HG03025 (cell line): ENCODE measurements around the gene BCKDK.
"Not testable (repeated sequence)": the region's sequence is repeated elsewhere in the genome, so short reads cannot be mapped to it uniquely, and the experiment has no call there.

Experiments used
- ATAC-seq: cut with Tn5 transposase; IDR thresholded peaks from one replicate; pipeline ENCODE4 v1.9.1; 2021; ENCODE audit warnings: mild to moderate bottlenecking, moderate library complexity; ENCODE audit not compliant: unreplicated experiment, low FRiP score

BCKDK gene

DNA sequence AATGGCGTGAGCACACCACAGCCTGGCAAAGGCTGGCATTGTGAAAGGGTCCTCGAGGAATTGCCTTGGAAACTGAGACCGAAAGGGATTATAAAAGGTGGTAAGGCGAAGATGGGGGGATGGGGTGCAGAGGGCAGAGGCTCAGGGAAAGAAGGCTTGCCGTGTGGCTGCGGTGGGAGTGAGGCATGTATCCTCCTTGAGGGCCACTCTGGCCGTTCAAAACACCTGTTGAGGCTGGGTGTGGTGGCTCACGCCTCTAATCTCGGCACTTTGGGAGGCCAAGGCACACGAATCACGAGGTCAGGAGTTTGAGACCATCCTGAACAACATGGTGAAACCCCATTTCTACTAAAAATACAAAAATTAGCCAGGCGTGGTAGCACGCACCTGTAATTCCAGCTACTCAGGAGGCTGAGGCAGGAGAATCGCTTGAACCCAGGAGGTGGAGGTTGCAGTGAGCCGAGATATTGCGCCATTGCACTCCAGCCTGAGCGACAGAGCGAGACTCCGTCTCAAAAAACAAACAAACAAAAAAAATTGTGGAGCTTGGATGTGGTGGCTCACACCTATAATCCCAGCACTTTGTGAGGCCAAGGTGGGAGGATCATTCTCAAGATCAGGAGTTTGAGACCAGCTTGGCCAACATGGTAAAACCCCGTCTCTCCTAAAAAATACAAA, 28.8 kb downstream of the BCKDK start:
- not testable (repeated sequence) for ATAC-seq

DNA sequence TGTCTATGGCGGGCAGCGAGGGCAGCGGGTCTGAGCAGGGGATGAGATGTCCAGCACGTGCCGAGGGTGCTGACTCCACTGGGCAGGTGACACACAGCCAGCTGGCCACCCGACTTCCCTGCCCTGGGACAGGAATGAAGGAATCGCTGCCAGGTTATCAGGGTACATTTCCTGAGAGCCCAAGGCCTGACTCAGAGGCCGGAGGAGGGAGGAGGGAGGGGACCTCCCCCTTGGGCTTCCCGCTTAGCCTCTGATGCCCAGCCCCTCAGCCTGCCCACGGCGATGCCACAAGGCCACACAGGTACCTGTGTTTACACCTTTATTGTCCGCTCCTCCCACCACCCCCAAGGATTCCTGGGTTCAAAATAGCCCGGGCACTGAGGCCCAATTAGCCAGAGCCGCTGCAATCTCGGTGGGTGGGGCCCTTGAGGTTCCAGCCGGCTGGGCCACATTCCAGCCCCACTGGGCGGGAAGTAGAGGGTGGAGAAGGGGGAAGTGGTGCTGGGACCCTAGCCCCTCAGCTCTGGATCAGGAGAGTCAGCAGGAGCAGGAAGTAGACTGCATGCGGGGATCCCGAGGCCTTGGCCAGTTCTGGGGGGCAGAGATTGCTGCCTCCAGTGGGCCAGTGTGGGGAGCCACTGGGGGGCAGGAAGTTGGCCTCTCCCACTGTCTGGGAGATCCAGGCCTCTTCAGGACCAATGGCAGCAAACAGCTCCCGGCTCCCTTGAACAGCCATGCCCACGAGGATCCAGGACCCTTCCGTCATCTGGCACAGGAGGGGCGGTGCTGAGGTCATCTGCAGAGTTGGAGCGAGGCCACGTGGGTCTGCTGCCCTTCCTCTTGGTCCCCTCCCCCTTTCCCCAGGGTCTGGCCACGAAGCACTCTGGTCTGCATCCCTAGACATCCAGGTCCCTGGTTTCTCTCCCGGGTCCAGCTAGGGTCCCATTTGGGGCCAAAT, 30.7 kb downstream of the BCKDK start:
- ATAC-seq, result no peak

DNA sequence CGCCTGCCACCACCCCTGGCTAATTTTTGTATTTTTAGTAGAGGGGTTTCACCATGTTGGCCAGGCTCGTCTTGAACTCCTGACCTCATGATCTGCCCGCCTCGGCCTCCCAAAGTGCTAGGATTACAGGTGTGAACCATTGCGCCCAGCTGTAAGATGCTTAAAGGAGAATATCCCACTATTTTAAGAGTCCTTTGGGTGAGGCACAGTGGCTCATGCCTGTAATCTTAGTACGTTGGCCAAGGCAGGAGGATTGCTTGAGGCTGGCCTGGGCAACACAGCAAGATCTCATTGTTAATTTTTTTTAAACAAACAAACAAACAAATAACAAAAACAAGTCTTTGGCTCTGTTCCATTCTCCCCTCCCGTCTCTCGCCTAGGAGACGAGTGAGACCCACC, 32.9 kb downstream of the BCKDK start:
- not testable (repeated sequence) for ATAC-seq

DNA sequence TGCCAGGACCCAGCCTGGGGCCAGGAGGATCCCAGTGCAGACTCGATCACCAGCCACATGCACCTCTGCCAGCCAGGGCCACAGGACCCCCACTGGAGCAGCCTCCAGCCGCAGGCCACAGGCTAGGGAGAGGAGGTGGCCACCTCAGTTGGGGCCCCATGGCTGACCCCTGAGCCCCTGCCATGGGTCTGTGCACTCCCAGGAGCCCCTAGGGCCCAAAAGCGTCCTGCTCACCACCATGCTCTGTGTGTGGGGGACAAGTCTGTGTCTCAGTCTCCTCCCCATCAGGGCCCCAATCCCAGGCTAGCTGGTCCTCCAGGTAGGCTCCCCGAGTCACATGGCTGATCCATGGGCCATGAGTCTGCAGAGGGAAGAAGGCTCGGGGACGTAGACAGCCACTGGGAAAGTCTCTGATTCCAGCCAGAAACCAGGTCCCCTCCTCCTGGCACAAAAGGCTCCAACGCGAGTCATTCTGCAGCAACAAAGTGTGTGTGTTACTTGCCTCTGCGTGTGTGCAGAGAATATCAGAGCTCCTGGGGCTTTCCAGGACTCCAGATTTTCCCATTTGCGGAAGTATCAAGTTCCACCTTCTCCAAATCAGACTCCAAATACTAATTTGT, 33.4 kb downstream of the BCKDK start:
- peak; percentile 4 for ATAC-seq

DNA sequence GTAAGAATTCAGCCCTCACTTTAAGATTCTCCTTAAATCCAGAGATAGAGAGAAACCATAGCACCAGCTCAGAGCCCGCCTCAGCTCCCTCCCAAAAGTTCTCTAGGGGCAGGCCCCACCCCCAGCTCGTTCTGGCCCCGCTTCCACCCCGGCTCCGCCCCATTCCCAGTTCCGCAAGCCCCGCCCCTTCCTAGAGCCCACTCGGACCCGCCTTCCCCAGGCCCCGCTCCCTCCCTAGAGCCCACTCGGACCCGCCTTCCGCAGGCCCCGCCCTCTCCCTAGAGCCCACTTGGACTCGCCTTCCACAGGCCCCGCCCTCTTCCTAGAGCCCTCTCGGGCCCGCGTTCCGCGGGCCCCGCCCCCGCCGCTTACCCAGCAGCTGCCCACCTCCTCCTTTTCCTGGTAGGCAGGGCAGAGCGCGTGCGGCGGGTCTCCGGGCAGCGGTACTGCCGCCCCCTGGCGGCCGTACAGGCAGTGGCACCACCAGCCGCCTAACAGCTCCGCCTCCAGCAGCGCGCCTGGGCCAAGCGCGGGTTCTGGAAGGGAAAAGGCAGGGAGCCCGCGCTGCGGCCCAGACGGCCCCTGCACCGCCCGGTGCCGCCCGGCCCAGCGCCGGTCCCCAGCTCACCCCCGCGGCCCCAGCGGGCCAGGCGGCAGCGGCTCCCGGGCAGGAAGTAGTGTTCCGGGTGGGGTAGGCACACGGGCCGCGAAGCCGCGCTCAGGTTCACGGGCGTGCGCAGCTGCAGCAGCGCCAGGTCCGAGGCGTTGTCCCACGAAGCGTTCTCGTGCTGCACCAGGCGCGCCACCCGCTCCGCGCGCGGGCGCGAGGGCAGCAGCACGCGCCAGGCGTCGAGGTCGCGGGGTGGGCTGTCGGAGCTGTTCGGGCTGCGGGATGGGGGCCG, 34.2 kb downstream of the BCKDK start:
- ATAC-seq, result peak; percentile 78

DNA sequence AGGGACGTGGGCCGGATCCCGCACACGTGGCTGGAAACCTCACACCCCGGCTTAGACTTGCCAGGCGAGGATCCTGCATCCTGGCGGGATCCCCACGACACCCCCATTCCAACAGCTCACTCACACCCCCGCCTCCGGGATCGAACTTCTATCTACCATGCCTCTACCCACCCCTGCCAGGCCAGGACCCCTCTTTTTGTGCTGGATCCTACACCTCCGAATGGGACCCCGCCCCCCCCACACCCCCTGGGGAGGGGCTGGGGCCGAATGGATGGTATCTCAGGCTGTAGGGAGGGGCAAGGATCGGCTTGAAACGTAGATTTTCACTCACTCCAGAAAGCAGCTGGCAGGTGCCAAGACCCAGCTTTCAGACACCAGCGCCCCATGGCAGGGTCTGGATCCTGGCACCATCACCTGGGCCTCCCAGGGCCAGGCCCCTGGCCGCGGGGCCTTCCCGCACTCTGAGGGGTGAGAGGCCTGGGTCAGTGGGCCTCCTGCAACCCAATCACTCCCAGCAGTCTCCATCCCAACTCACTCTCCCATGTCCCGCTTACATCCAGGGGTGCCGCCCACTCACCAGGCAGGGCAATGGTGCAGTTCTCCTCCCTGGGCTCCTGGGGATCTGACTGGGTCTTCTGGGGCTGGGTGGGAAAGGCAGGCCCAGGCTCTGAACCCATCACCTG, 35.0 kb downstream of the BCKDK start:
- ATAC-seq, result no peak

DNA sequence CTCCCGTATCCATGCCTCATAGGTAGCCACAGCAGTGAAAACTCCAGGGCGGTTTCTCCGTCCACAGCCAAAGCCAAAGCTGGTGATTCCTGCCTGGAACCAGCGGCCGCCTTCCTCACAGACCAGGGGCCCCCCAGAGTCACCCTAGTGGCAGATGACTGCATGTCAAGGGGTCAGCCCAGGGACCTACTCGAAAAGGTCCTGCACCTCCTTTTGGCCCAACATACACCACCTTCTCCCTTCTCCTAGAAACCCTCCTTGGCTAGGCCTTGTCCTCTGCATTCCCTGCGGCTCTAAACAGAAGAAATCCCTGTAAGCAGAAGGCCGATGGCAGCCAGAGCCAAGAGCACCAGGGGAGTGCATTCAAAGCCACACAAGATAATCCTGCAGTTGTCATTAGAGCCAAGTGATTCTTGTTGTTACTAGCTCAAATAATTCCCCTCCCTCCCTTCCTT, 35.5 kb downstream of the BCKDK start:
- ATAC-seq, result no peak

DNA sequence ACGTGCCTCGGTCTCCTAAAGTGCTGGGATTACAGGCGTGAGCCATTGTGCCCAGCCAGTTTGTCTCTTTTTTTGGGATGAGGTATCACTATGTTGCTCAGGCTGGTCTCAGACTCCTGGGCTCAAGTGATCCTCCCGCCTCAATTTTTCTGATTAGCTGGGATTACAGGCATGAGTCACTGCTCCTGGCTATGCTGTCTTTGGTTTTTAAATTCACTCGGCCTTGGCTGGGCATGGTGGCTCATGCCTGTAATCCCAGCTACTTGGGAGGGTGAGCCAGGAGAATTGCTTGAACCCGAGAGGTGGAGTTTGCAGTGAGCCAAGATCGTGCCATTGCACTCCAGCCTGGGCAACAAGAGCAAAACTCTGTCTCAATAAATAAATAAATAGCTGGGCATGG, 36.2 kb downstream of the BCKDK start:
- ATAC-seq, result not testable (repeated sequence)

DNA sequence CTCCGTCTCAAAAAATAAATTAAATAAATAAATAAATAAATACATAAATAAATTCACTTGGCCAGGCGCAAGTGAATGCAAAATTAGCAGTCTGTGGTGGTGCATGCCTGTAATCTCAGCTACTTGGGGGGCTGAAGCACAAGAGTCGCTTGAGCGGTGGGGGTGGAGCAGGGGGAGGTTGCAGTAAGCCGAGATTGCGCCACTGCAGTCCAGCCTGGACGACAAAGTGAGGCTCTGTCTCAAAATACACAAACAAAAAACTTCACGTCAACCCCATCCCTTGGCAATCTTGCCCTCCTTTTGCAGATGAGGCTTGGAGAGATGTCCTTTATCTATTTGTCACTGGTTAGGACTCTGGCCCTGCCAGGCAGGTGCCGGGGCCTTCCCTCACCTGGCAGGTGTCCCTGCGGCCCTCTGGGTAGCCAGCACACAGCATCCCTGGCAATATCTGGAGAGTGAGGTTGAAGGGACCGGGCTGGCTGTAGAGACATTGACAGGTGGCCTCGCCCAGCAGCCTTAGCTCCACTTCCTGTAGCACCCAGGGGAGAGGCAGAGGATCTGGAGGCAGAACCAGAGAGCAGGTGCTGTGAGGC, 37.3 kb downstream of the BCKDK start:
- no peak for ATAC-seq

DNA sequence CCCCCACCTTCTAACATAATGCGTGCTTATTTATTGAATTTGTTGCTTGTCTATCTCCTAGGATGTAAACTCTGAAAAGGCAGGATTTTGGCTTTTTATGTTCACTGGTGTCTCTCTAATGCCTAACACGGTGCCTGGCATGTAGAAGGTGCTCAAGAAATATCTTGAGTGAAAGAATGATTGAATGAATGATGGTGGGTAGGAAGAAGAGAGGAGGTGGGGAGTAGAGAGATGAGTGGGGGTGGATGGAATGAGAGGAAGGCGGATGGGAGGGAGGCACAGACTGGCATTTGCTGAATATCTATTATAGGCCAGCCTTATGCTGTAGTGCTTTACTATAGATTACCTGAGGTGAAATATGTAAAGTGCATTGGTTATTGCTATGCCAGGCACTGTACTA, 39.4 kb downstream of the BCKDK start:
- ATAC-seq, result no peak

DNA sequence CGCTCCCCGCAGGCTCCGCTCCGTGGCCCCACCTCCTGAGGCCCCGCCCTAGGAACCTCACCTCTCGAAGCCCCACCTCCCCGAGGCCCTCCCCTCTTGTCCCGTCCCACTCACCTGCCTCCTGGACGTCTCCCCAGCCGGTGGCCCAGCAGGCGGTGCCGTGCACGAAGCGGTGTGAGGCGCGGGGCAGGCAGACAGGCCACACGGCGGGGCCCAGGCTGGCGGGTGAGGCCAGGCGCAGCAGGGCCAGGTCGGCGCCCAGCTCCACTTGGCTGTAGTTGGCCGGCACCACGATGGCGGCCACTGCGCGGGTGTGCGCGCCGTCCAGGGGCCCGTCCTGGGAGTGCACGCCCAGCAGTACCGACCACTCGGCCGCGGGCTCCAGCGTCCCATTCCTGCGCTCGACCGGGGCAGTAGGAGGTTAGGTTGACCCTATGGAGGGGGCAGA, 40.1 kb downstream of the BCKDK start:
- no peak for ATAC-seq

DNA sequence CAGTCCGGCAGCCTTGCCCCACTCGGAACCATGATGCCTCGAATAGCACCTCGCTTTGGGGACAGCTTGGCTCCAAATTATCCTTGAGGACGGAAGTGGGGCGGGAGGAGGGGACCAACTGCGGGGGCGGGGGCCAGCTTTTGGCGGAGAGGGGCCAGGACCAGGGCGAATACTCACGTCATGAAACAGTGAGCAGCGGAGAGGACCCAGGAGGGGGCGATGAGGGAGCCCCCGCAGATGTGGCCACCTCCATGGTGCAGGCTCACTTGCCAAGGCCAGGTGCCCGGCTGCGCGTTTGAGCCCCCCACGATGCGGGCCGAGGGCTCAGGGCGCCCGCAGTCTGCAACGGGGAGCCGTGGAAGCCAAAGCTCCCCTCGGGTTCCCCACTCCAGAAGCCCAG, 40.7 kb downstream of the BCKDK start:
- ATAC-seq, result no peak

DNA sequence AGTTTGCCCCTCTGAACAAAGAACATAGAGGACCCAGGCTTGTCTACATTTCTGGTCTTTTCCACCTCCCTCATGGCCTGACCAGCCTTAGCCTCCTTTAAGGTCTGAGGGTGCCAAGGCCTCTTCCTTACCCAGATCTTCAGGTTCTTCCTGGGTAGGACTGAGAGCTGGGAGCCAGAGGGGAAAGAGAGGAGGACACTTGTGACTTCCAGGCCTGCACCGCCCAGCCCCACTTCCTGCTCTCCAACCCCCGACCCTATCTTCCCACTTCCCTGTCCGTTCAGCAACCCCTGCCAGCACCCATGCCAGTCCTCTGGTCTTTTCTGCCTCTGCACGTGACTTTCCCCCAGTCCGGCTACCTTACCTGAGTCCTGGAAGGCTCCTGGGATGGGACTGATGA, 41.1 kb downstream of the BCKDK start:
- no peak for ATAC-seq

DNA sequence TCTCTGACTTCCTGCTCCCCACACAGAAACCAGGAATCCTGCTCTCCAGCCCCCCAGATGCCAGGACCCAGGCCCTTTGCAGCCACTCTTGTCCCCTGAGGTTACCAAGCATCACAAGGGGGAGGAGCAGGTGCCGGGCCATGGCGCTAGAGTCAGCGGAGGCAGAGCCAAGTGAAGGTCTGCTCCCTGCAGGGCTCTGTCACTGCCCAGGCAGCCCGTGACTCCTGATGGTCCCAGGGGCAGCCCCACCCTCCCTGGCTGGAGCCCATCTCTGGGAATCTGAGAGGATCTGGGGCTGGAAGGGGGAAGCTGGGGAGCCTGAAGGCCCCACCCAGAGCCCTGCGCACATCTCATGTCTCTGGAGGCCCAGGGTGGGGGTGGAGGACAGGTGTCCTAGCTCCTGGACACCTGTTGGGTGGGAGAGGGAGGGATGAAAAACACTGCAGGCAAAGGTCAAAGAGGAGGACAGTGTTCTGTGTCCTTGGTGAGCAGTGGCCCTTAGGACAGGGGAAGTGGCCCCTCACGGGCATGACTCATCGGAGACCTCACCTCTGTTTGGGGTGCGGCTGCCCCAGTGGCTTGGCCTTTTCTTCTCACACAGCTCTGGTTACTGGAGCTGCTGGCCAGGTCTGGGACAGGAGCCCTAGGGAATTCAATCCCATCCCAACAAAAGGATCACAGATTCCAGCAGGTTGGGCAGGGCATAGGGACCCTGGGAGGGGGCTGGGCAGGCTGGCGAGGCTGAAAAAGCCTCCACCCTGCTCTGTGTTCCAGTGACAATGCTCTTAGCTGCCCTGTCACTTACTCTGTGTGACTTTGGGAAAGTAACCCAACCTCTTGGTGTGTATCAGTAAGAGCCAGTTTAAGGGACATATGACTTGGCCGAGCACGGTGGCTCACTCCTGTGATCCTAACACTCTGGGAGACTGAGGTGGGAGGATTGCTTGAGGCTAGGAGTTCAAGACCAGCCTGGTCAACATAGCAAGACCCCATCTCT, 42.0 kb downstream of the BCKDK start, which contains the start of gene PRSS36:
Gene PRSS36 (minus strand): TSS at position 173 of the 997 bp plus-strand sequence. CDS start 31 bp downstream, at position 142.
- ATAC-seq, result no peak

DNA sequence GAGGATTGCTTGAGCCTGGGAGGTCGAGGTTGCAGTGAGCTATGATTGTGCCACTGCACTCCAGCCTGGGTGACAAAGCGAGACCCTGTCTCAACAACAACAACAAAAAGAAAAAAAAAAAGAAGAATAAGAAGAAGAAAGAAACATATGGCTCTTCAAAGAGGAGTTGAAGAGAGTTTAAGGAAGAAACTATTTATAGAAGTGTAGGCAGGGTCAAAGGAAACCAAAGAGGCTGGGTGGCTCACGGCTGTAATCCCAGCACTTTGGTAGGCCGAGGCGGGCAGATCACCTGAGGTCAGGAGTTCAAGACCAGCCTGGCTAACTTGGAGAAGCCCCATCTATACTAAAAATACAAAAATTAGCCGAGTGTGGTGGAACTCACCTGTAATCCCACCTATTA, 42.8 kb downstream of the BCKDK start:
- ATAC-seq, result not testable (repeated sequence)

DNA sequence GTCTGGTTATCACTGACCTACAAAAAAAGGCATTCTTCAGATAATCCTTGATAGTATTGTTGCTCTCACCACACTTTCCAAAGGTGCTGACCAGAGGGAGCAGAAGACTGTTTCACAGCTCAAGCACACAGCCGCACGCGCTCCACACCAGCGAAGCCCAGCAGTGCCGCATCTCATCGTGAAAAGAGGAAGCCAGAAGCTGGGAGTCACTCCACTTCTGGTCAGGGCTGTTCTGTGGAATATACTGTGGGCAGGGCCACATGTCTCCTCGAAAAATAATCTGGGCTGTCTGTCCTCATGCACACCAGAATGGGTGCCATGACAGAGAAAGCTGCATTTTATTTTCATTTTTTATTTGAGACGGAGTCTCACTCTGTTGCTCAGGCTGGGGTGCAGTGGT, 49.0 kb downstream of the BCKDK start:
- ATAC-seq, result no peak
